ENCODE measurements around the gene AMBRA1.

GRCh38 chr11:46554213-46555147, 39.3 kb downstream of the AMBRA1 start:
- TF ChIP-seq CTCF (IDR thresholded peaks at IDR 0.05) (no peak), EP300 (IDR thresholded peaks at IDR 0.05) (peak in 1 of 4 donors; percentile 79), POLR2AphosphoS5 (IDR thresholded peaks at IDR 0.05) (no peak), POLR2A (IDR thresholded peaks at IDR 0.05) (no peak)

Data from upper lobe of left lung (tissue), 4 donors.